HFF-Myc (cell line): ENCODE results near the gene EFCAB9.

Experiments used
- DNase-seq: peaks from one replicate; pipeline ENCODE4 v3.0.0-alpha.2; 2011; ENCODE audit warnings: low read depth; ENCODE audit errors: extremely low read depth
- H3K4me3 ChIP-seq: replicated peaks from 2 replicates; pipeline ENCODE4 v1.5.1; 2011; ENCODE audit warnings: low read depth, mild to moderate bottlenecking, control low read depth, low read length
- TF ChIP-seq, protein P1 (sequence below): IDR thresholded peaks from 2 replicates; pipeline ENCODE4 v1.5.1; 2012; ENCODE audit warnings: mild to moderate bottlenecking, low read depth, low read length, control low read depth; ENCODE audit errors: missing control alignments

EFCAB9 gene

DNA sequence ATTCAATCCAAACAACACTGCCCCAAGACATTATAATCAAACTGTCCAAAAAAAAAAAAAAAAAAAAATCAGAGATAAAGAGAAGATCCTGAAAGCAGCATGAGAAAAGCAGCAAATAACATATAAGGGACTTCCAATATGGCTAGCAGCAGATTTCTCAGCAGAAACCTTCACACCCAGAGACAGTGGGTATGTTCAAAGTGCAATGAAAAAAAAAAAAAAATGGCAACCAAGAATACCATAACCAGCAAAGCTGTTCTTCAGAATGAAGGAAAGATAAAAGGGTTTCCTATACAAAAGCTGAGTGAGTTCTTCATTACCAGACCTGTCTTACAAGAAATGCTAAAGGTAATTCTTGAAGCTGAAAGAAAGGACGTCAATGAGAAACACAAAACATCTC lies 57.4 kb downstream of the EFCAB9 start:
- H3K4me3 ChIP-seq: no peak overlapping the region
- no peak for DNase-seq
- TF ChIP-seq, protein P1, sequence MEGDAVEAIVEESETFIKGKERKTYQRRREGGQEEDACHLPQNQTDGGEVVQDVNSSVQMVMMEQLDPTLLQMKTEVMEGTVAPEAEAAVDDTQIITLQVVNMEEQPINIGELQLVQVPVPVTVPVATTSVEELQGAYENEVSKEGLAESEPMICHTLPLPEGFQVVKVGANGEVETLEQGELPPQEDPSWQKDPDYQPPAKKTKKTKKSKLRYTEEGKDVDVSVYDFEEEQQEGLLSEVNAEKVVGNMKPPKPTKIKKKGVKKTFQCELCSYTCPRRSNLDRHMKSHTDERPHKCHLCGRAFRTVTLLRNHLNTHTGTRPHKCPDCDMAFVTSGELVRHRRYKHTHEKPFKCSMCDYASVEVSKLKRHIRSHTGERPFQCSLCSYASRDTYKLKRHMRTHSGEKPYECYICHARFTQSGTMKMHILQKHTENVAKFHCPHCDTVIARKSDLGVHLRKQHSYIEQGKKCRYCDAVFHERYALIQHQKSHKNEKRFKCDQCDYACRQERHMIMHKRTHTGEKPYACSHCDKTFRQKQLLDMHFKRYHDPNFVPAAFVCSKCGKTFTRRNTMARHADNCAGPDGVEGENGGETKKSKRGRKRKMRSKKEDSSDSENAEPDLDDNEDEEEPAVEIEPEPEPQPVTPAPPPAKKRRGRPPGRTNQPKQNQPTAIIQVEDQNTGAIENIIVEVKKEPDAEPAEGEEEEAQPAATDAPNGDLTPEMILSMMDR: no peak

DNA sequence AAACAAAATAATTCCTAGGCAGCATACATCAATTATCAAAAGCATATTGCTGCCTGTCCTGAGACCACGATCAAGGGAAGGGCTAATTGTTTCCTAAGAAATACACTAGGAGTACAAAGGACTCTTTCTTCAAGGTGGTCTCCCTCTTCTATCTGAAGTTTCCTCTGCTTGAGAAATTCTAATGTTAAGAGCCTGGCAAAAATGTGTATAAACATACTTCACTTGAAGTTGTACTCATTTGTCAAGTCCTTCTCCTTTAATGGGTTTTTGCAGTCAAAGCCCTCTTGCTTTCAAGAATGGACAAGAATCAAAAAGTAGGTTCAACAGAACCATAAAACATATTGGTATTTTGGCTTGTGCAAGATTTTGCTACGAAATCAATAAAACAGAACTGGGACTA lies 58.5 kb downstream of the EFCAB9 start:
- TF ChIP-seq, protein P1: no peak
- H3K4me3 ChIP-seq: no peak overlapping the region
- no peak for DNase-seq
